Gastroesophageal sphincter (tissue), 4 donors: ENCODE data around the gene REM2. TPM values are rescaled to one million over a fixed set of nuclear protein-coding genes. Genes with fewer than 3 reads are reported as not detected.

Source experiments
- ATAC-seq: fragments of 150-250 bp; one replicate; pipeline ENCODE4 v1.9.1; 2016; ENCODE audit warnings: mild to moderate bottlenecking, moderate library complexity
- H3K27ac ChIP-seq, 4 donors: fragments of 200-600 bp; sonication (generic) in 3 of 4; 1 replicate in 3 of 4; 2 replicates in 1 of 4; pipeline ENCODE4 v1.5.1; 2016 to 2019
- H3K27me3 ChIP-seq: fragments of 200-600 bp; sonication (generic); one replicate; pipeline ENCODE4 v1.5.1; 2019
- H3K36me3 ChIP-seq, 2 donors: fragments of 200-600 bp; sonication (generic); one replicate each; pipeline ENCODE4 v1.5.1; 2019; ENCODE audit warnings: control low read depth in 1 of 2
- H3K4me1 ChIP-seq, 3 donors: fragments of 200-600 bp; sonication (generic); 1 replicate in 2 of 3; 2 replicates in 1 of 3; pipeline ENCODE4 v1.5.1; 2016 to 2019; ENCODE audit warnings: control low read depth in 2 of 3
- H3K4me3 ChIP-seq, 2 donors: fragments of 200-600 bp; sonication (generic); one replicate each; pipeline ENCODE4 v1.5.1; 2019; ENCODE audit warnings: mild to moderate bottlenecking in 1 of 2, moderate library complexity in 1 of 2
- H3K9me3 ChIP-seq, 3 donors: fragments of 200-600 bp; sonication (generic); one replicate each; pipeline ENCODE4 v1.5.1; 2017 to 2019; ENCODE audit warnings: control low read depth in 2 of 3
- EP300 ChIP-seq: sonication (generic); formaldehyde crosslinking; IDR thresholded peaks from one replicate; pipeline ENCODE4 v1.6.1; 2017; ENCODE audit warnings: antibody characterized with exemption, mild to moderate bottlenecking
- POLR2A ChIP-seq, 2 donors: fragments of 450-650 bp; IDR thresholded peaks; one replicate each; pipeline ENCODE4 v1.6.1; 2017; ENCODE audit warnings: antibody characterized with exemption in 2 of 2, mild to moderate bottlenecking in 2 of 2, moderate library complexity in 1 of 2
- POLR2AphosphoS5 ChIP-seq: sonication (generic); formaldehyde crosslinking; IDR thresholded peaks from one replicate; pipeline ENCODE4 v1.6.1; 2017; ENCODE audit warnings: antibody characterized with exemption
- WGBS, 2 donors: methylation state at CpG; one replicate each; pipeline ENCODE4 v1.1.5; 2018; ENCODE audit warnings: low coverage in 1 of 2; 5-methylcytosine and 5-hydroxymethylcytosine counted together
- total RNA-seq, 4 donors: library from RNA; depleted of rRNA; stranded (reverse); fragments of >200 nt; gene quantifications; one replicate each; pipeline ENCODE4 v1.1.0, GENCODE V29; 2016
- TF ChIP-seq, protein P1 (sequence below), 4 experiments: fragments of 200-600 bp in 2 of 4; fragments of 450-650 bp in 2 of 4; sonication (generic) in 1 of 4; IDR thresholded peaks; one replicate each; pipeline ENCODE4 v1.5.1; 2017 to 2019; ENCODE audit warnings: antibody characterized with exemption in 4 of 4, mild to moderate bottlenecking in 2 of 4, moderate library complexity in 2 of 4

Gene REM2
- total RNA-seq, 4 donors from 2014 or later, result 0.20 to 0.93 (median 0.47) TPM

DNA sequence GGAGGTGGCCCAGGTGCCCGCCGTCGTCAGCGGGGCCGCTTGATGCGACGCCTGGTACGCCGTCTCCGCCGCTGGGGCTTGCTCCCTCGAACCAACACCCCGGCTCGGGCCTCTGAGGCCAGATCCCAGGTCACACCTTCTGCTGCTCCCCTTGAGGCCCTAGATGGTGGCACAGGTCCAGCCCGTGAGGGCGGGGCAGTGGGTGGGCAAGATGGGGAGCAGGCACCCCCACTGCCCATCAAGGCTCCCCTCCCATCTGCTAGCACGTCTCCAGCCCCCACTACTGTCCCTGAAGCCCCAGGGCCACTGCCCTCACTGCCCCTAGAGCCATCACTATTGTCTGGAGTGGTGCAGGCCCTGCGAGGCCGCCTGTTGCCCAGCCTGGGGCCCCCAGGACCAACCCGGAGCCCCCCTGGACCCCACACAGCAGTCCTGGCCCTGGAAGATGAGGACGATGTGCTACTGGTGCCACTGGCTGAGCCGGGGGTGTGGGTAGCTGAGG, 6.0 kb upstream of the REM2 start:
- Histone ChIP-seq H3K4me3 (no peak overlapping the region), H3K36me3 (peaks cover 0 to 70% of the 10 kb centered on the region in 2 donors), H3K9me3 (no peaks in the 10 kb centered on the region), H3K27me3 (no peaks in the 10 kb centered on the region), H3K4me1 (peaks cover 0 to 43% (median 10%) of the 10 kb centered on the region in 3 donors), H3K27ac (no peak overlapping the region)
- TF ChIP-seq POLR2A (IDR thresholded peaks at IDR 0.05), result peak in 1 of 2 donors; percentile 3
- TF ChIP-seq POLR2AphosphoS5, result no peak
- TF ChIP-seq, protein P1, sequence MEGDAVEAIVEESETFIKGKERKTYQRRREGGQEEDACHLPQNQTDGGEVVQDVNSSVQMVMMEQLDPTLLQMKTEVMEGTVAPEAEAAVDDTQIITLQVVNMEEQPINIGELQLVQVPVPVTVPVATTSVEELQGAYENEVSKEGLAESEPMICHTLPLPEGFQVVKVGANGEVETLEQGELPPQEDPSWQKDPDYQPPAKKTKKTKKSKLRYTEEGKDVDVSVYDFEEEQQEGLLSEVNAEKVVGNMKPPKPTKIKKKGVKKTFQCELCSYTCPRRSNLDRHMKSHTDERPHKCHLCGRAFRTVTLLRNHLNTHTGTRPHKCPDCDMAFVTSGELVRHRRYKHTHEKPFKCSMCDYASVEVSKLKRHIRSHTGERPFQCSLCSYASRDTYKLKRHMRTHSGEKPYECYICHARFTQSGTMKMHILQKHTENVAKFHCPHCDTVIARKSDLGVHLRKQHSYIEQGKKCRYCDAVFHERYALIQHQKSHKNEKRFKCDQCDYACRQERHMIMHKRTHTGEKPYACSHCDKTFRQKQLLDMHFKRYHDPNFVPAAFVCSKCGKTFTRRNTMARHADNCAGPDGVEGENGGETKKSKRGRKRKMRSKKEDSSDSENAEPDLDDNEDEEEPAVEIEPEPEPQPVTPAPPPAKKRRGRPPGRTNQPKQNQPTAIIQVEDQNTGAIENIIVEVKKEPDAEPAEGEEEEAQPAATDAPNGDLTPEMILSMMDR (IDR thresholded peaks at IDR 0.05), result no peak
- 92% methylated on average over 5 of the region's 22 CpGs; no CpG with 5 or more reads in 1 of the 2 donors for WGBS, 2 donors
- no peak for ATAC-seq

DNA sequence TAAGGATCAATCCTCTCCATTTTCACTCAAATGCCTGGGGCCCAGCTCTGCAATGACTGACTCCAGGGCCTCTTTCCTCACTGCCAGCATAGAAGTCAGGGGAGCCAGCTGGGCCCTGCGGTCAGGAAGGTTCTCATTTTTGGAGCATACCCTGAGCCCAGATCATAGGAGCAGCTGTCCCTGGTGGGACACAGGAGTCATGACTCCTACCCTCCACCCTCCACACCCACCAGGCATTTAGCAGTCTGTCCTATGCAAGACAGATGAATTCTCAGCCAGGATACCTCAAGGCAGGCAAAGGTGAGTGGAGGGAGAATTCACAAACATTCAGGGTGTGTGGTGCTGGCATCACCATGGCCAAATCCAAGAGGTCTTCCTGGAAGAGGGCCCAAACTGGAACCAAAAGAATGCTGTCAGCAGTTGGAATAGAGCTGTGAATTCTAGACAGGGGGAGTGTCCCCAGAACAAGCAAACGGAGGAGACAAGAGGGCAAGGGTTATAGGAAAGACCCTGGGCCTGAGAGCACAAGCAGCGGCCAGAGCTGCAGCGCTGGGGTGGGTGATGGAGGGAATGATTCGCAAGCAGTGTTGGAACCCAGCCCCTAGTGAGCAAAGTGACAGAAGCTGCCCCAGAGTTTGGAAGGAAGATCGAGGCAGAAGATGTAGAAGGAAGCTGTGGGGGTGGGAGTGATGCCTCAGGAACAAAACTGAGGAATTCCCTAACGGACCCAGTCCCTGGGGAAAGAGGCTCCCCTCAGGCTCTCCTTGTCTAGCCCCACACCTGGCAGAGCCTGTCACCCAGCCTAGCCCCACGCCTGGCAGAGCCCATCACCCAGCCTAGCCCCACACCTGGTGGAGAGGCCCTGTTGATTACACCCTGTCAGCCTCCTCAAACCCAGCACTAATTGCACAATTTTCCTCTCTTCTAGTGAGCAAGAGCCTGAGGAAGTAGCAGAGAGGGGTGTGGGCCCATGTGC, 4.5 kb upstream of the REM2 start:
- Histone ChIP-seq H3K27ac (no peak overlapping the region), H3K9me3 (no peaks in the 10 kb centered on the region), H3K36me3 (peaks cover 0 to 64% of the 10 kb centered on the region in 2 donors), H3K4me3 (no peak overlapping the region), H3K27me3 (no peaks in the 10 kb centered on the region), H3K4me1 (peaks cover 0 to 48% (median 8%) of the 10 kb centered on the region in 3 donors)
- TF ChIP-seq EP300 (no peak), POLR2AphosphoS5 (no peak), POLR2A (IDR thresholded peaks at IDR 0.05) (no peak)
- TF ChIP-seq, protein P1 (IDR thresholded peaks at IDR 0.05), result no peak
- 63 to 68% methylated on average over 5 to 8 of the region's 8 CpGs for WGBS, 2 donors
- no peak for ATAC-seq

DNA sequence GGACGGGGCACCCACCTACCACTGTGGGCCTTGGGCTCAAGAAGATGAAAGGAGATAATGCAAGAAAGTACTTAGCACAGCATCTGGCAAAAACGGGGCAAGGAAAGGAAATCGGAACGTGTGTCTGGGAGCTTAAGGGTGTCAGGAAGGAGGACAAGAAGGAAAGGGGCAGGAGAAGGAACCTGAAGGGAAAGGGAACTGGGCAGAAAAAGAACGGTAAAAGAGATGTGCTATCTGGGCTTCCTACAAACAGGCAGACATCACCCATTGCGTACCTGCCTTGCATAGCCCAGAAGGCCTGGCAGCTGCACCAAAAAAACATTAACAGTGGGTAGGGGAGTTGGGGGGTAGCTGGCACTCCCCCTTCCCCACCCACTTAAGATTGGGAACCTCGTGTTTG, 958 bp upstream of the REM2 start:
- Histone ChIP-seq H3K4me3 (no peak overlapping the region), H3K27ac (no peak overlapping the region)
- WGBS, 2 donors, result 27 to 35% methylated on average over 6 of the region's 7 CpGs

DNA sequence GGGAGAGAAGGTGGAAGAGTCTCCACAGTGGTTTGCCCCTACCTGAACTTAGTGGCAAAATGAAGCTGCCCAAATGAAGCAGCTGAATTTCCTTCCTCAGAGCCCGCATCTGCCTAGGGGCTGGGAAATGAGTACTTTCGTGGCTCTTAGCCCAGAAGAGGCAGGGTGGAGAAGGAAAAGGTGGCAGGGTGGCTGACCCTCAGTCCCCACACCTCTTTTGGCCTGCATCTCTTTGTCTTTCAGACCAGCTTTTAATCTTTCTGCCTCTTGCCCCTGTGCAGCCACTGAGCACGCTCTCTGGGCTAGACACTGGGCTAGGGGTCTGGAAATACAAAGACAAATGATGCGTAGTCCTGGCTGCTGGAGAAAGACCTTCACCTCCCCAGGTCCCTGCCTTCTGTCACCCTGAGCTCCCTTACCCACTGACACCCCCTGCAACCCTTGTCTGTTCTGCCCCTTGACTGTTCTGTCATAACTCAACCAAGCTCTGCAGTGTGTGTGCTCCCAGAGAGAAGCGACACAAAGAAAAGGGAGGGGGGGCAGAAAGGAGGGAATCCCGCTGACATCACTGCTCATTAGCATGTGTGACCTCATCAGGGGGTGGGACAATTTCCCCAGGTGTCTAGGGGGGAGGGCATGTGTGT, 371 bp upstream of the REM2 start:
- no peaks in the 10 kb centered on the region for H3K27me3 ChIP-seq
- H3K9me3 ChIP-seq, result no peaks in the 10 kb centered on the region
- no peak for TF ChIP-seq EP300
- TF ChIP-seq POLR2A (IDR thresholded peaks at IDR 0.05), result no peak
- TF ChIP-seq POLR2AphosphoS5, result no peak
- TF ChIP-seq, protein P1 (IDR thresholded peaks at IDR 0.05), result no peak
- WGBS, 2 donors, result 19 to 40% methylated on average over 1 to 4 of the region's 6 CpGs
- H3K36me3 ChIP-seq, result peaks cover 0 to 23% of the 10 kb centered on the region in 2 donors
- H3K27ac ChIP-seq, result no peak overlapping the region
- ATAC-seq, result no peak
- H3K4me1 ChIP-seq, result peaks cover 0 to 35% (median 9%) of the 10 kb centered on the region in 3 donors
- H3K4me3 ChIP-seq, result no peak overlapping the region

More for the DNA sequence above, 958 bp upstream of the REM2 start:
- no peak for ATAC-seq
- no peaks in the 10 kb centered on the region for H3K9me3 ChIP-seq
- TF ChIP-seq, protein P1 (IDR thresholded peaks at IDR 0.05), result no peak
- no peak for TF ChIP-seq EP300
- TF ChIP-seq POLR2A (IDR thresholded peaks at IDR 0.05), result no peak
- TF ChIP-seq POLR2AphosphoS5, result no peak
- H3K27me3 ChIP-seq, result no peaks in the 10 kb centered on the region
- peaks cover 0 to 29% (median 6%) of the 10 kb centered on the region in 3 donors for H3K4me1 ChIP-seq
- peaks cover 0 to 29% of the 10 kb centered on the region in 2 donors for H3K36me3 ChIP-seq
